ENCODE results near the gene KLHL10. TPM values are rescaled to one million over a fixed set of nuclear protein-coding genes. Genes with fewer than 3 reads are reported as not detected.

Gene KLHL10
- total RNA-seq, 1 experiment from 2014 or later = 0.10 TPM

GRCh38 chr17:41888332-41888965, 50.8 kb downstream of the KLHL10 start:
- DNase-seq = no peak
- Histone ChIP-seq H3K27me3 (ENCODE audit: control insufficient read depth, insufficient read depth, low read length) (no peaks in the 10 kb centered on the region), H3K4me3 (ENCODE audit: insufficient read depth, low read depth, low read length) (no peak overlapping the region), H3K36me3 (replicated peaks; ENCODE audit: control insufficient read depth, insufficient read depth, low read length) (peaks cover 62% of the 10 kb centered on the region)

- no peak for DNase-seq
- Histone ChIP-seq H3K36me3 (replicated peaks; ENCODE audit: control insufficient read depth, insufficient read depth, low read length) (peaks cover 65% of the 10 kb centered on the region), H3K27me3 (ENCODE audit: control insufficient read depth, insufficient read depth, low read length) (no peaks in the 10 kb centered on the region), H3K4me3 (ENCODE audit: insufficient read depth, low read depth, low read length) (no peak overlapping the region)
Measured at GRCh38 chr17:41891135-41892020, 53.8 kb downstream of the KLHL10 start.

- Histone ChIP-seq H3K27me3 (ENCODE audit: control insufficient read depth, insufficient read depth, low read length) (no peaks in the 10 kb centered on the region), H3K36me3 (replicated peaks; ENCODE audit: control insufficient read depth, insufficient read depth, low read length) (peaks cover 68% of the 10 kb centered on the region), H3K4me3 (ENCODE audit: insufficient read depth, low read depth, low read length) (no peak overlapping the region)
- DNase-seq = no peak
Measured at GRCh38 chr17:41892021-41892376, 54.4 kb downstream of the KLHL10 start.

- Histone ChIP-seq H3K27me3 (ENCODE audit: control insufficient read depth, insufficient read depth, low read length) (no peaks in the 10 kb centered on the region), H3K36me3 (replicated peaks; ENCODE audit: control insufficient read depth, insufficient read depth, low read length) (peaks cover 69% of the 10 kb centered on the region), H3K4me3 (ENCODE audit: insufficient read depth, low read depth, low read length) (no peak overlapping the region)
- DNase-seq = no peak
Measured at GRCh38 chr17:41893384-41893783, 55.8 kb downstream of the KLHL10 start.

GRCh38 chr17:41894791-41895331, 57.2 kb downstream of the KLHL10 start:
- Histone ChIP-seq H3K4me3 (ENCODE audit: insufficient read depth, low read depth, low read length) (no peak overlapping the region), H3K27me3 (ENCODE audit: control insufficient read depth, insufficient read depth, low read length) (no peaks in the 10 kb centered on the region), H3K36me3 (replicated peaks; ENCODE audit: control insufficient read depth, insufficient read depth, low read length) (peaks cover 72% of the 10 kb centered on the region)
- DNase-seq = no peak

GRCh38 chr17:41895617-41896016, 58.0 kb downstream of the KLHL10 start:
- DNase-seq = no peak

GRCh38 chr17:41896726-41897125, 59.1 kb downstream of the KLHL10 start:
- Histone ChIP-seq H3K4me3 (ENCODE audit: insufficient read depth, low read depth, low read length) (no peak overlapping the region), H3K36me3 (replicated peaks; ENCODE audit: control insufficient read depth, insufficient read depth, low read length) (peaks cover 70% of the 10 kb centered on the region), H3K27me3 (ENCODE audit: control insufficient read depth, insufficient read depth, low read length) (no peaks in the 10 kb centered on the region)
- DNase-seq = no peak

More at GRCh38 chr17:41895617-41896016, 58.0 kb downstream of the KLHL10 start:
- peaks cover 70% of the 10 kb centered on the region for H3K36me3 ChIP-seq (replicated peaks; ENCODE audit: control insufficient read depth, insufficient read depth, low read length)
- no peaks in the 10 kb centered on the region for H3K27me3 ChIP-seq (ENCODE audit: control insufficient read depth, insufficient read depth, low read length)
- H3K4me3 ChIP-seq (ENCODE audit: insufficient read depth, low read depth, low read length) = no peak overlapping the region

Other genes with a start within 250 kb of the KLHL10 start
- gene KRT16, start 225.1 kb upstream of the KLHL10 start, total RNA-seq (2014; rRNA removed; shearing (Covaris generic)) = not detected in 2 replicates
- gene KRT17, start 213.2 kb upstream of the KLHL10 start, total RNA-seq (2014; rRNA removed; shearing (Covaris generic)) = 0.07 TPM in 1 of 2 replicates, not detected in the other
- gene EIF1, start 148.9 kb upstream of the KLHL10 start, total RNA-seq (2014; rRNA removed; shearing (Covaris generic)) = 62.6 and 74.3 TPM in 2 replicates
- not detected in 2 replicates for gene GAST, start 125.5 kb upstream of the KLHL10 start, total RNA-seq (2014; rRNA removed; shearing (Covaris generic))
- 0.28 and 0.48 TPM in 2 replicates for gene HAP1, start 103.2 kb upstream of the KLHL10 start, total RNA-seq (2014; rRNA removed; shearing (Covaris generic))
- 58.4 and 68.5 TPM in 2 replicates for gene JUP, start 51.1 kb upstream of the KLHL10 start, total RNA-seq (2014; rRNA removed; shearing (Covaris generic))
- 34.7 and 44.6 TPM in 2 replicates for gene P3H4, start 25.9 kb upstream of the KLHL10 start, total RNA-seq (2014; rRNA removed; shearing (Covaris generic))
- gene FKBP10, start 24.8 kb upstream of the KLHL10 start, total RNA-seq (2014; rRNA removed; shearing (Covaris generic)) = 206 and 213 TPM in 2 replicates
- 62.2 and 77.1 TPM in 2 replicates for gene NT5C3B, start 1.6 kb upstream of the KLHL10 start, total RNA-seq (2014; rRNA removed; shearing (Covaris generic))
- 14.7 and 18.1 TPM in 2 replicates for gene KLHL11, start 27.6 kb downstream of the KLHL10 start, total RNA-seq (2014; rRNA removed; shearing (Covaris generic))
- 235 and 260 TPM in 2 replicates for gene ACLY, start 81.1 kb downstream of the KLHL10 start, total RNA-seq (2014; rRNA removed; shearing (Covaris generic))
- gene ODAD4, start 92.8 kb downstream of the KLHL10 start, total RNA-seq (2014; rRNA removed; shearing (Covaris generic)) = 0.28 and 0.85 TPM in 2 replicates
- 32.8 and 46.1 TPM in 2 replicates for gene CNP, start 129.0 kb downstream of the KLHL10 start, total RNA-seq (2014; rRNA removed; shearing (Covaris generic))
- gene DNAJC7, start 179.6 kb downstream of the KLHL10 start, total RNA-seq (2014; rRNA removed; shearing (Covaris generic)) = 83.4 and 97.3 TPM in 2 replicates
- 31.4 and 35.0 TPM in 2 replicates for gene NKIRAS2, start 182.3 kb downstream of the KLHL10 start, total RNA-seq (2014; rRNA removed; shearing (Covaris generic))
- gene C17orf113, start 212.8 kb downstream of the KLHL10 start, total RNA-seq (2014; rRNA removed; shearing (Covaris generic)) = 1.0 and 1.1 TPM in 2 replicates

Measured in H7 (cell line).